Neural cell (in vitro differentiated cells): ENCODE measurements around the gene TLR8. TPM values are rescaled to one million over a fixed set of nuclear protein-coding genes. Genes with fewer than 3 reads are reported as not detected.

Experiments
- H2AFZ ChIP-seq: fragments of 200-600, 300-800 bp; sonication (generic), shearing (Covaris generic); 2 replicates; pipeline ENCODE4 v1.6.0; 2014; ENCODE audit warnings: low read depth, mild to moderate bottlenecking, antibody characterized with exemption, low read length, moderate library complexity
- H3F3A ChIP-seq: fragments of 200-600 bp; shearing (Covaris generic); 2 replicates; pipeline ENCODE4 v1.6.1; 2016; ENCODE audit warnings: mild to moderate bottlenecking, moderate library complexity, mixed read lengths, antibody characterized with exemption, low read length; ENCODE audit not compliant: insufficient read depth, poor library complexity, severe bottlenecking
- H3K27ac ChIP-seq: fragments of 200-600, 300-800 bp; sonication (generic), shearing (Covaris generic); 2 replicates; pipeline ENCODE4 v1.5.1; 2014; ENCODE audit warnings: mild to moderate bottlenecking, low read length, moderate library complexity
- H3K27me3 ChIP-seq: fragments of 300-800, 200-600 bp; sonication (generic), shearing (Covaris generic); 2 replicates; pipeline ENCODE4 v1.6.0; 2014; ENCODE audit warnings: mild to moderate bottlenecking, low read depth, low read length, moderate library complexity; ENCODE audit not compliant: insufficient read depth
- H3K36me3 ChIP-seq: fragments of 300-800, 200-600 bp; sonication (generic), shearing (Covaris generic); 2 replicates; pipeline ENCODE4 v1.5.1; 2014; ENCODE audit warnings: mild to moderate bottlenecking, antibody characterized with exemption, low read length, moderate library complexity; ENCODE audit not compliant: insufficient read depth
- H3K4me2 ChIP-seq: fragments of 300-800, 200-600 bp; sonication (generic), shearing (Covaris generic); 2 replicates; pipeline ENCODE4 v1.6.0; 2014; ENCODE audit warnings: mild to moderate bottlenecking, low read length
- H3K4me3 ChIP-seq: fragments of 300-800, 200-600 bp; sonication (generic), shearing (Covaris generic); 2 replicates; pipeline ENCODE4 v1.5.1; 2014; ENCODE audit warnings: mild to moderate bottlenecking, low read length, moderate library complexity
- H3K79me2 ChIP-seq: fragments of 200-600 bp; shearing (Covaris generic); replicated peaks from 2 replicates; pipeline ENCODE4 v1.6.0; 2014; ENCODE audit warnings: mild to moderate bottlenecking, low read length, moderate library complexity; ENCODE audit not compliant: insufficient read depth
- H3K9ac ChIP-seq: fragments of 300-800, 200-600 bp; sonication (generic), shearing (Covaris generic); 2 replicates; pipeline ENCODE4 v1.6.1; 2016; ENCODE audit warnings: mild to moderate bottlenecking, low read length, mixed read lengths
- H3K9me2 ChIP-seq: fragments of 200-600 bp; shearing (Covaris generic); 2 replicates; pipeline ENCODE4 v1.6.1; 2016; ENCODE audit warnings: mild to moderate bottlenecking, low read length, mixed read lengths; ENCODE audit not compliant: insufficient read depth
- H3K9me3 ChIP-seq: fragments of 200-600, 300-800 bp; sonication (generic), shearing (Covaris generic); 2 replicates; pipeline ENCODE4 v1.6.1; 2016; ENCODE audit warnings: mild to moderate bottlenecking, mixed run types, low read length, moderate library complexity, mixed read lengths
- H4K20me1 ChIP-seq: fragments of 200-600 bp; shearing (Covaris generic); 2 replicates; pipeline ENCODE4 v1.6.1; 2016; ENCODE audit warnings: mild to moderate bottlenecking, mixed run types; ENCODE audit not compliant: insufficient read depth
- EP300 ChIP-seq: fragments of 450-650 bp; conservative IDR thresholded peaks from 2 replicates; pipeline ENCODE4 v1.6.1; 2014; ENCODE audit warnings: antibody characterized with exemption, mild to moderate bottlenecking, moderate library complexity; ENCODE audit not compliant: poor library complexity, severe bottlenecking
- EZH2 ChIP-seq: fragments of 200-600, 300-800 bp; shearing (Covaris generic), sonication (generic); IDR thresholded peaks from 2 replicates; pipeline ENCODE4 v1.6.1; 2014; ENCODE audit warnings: antibody characterized with exemption, low read length, borderline replicate concordance, mild to moderate bottlenecking; ENCODE audit not compliant: insufficient read depth, poor library complexity, severe bottlenecking
- MXI1 ChIP-seq: fragments of 450-650 bp; conservative IDR thresholded peaks from 2 replicates; pipeline ENCODE4 v1.6.1; 2014; ENCODE audit warnings: antibody characterized with exemption, mild to moderate bottlenecking; ENCODE audit not compliant: poor library complexity, severe bottlenecking
- POLR2AphosphoS5 ChIP-seq: IDR thresholded peaks from 2 replicates; pipeline ENCODE4 v1.6.1; 2012
- RAD21 ChIP-seq: fragments of 450-650 bp; conservative IDR thresholded peaks from 2 replicates; pipeline ENCODE4 v1.6.1; 2014; ENCODE audit warnings: antibody characterized with exemption, mild to moderate bottlenecking, moderate library complexity
- SMC3 ChIP-seq: fragments of 450-650 bp; conservative IDR thresholded peaks from 2 replicates; pipeline ENCODE4 v1.6.1; 2014; ENCODE audit warnings: antibody characterized with exemption, mild to moderate bottlenecking, moderate library complexity; ENCODE audit not compliant: poor library complexity
- TAF1 ChIP-seq: IDR thresholded peaks from 2 replicates; pipeline ENCODE4 v1.6.1; 2012; ENCODE audit warnings: low read depth
- polyA plus RNA-seq: library from polyadenylated mRNA; depleted of rRNA; stranded (reverse); fragments of >200 nt; gene quantifications from 2 replicates; pipeline ENCODE4 v1.2.3, GENCODE V29; 2014
- TF ChIP-seq, protein P1 (sequence below): fragments of 450-650 bp; IDR thresholded peaks from 2 replicates; pipeline ENCODE4 v1.5.1; 2014; ENCODE audit warnings: antibody characterized with exemption, mild to moderate bottlenecking, moderate library complexity; ENCODE audit not compliant: poor library complexity, severe bottlenecking
- TF ChIP-seq, protein P2 (sequence below): IDR thresholded peaks from 2 replicates; pipeline ENCODE4 v1.6.1; 2012; ENCODE audit warnings: borderline replicate concordance

Gene TLR8
- polyA plus RNA-seq, 1 donor from 2014 or later, result not detected

DNA sequence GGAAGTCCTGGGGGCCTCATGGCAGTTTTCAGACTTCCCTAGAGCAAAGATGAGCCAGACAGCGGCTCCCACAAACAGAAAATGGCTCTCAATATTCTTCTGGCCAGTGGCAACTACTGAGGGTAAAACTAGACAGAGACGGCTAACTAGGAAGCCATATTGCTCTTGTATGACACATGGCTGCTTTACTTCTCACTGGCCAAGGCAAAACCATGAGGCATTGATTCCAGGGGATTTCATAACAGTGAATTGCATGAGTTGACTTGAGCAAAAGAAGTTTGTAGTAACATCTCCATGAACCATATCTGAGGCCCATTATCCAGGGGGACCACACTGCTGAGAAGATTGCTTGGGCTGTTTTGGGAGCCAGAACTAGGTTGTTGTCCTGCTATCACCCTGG, 13.7 kb upstream of the TLR8 start:
- Histone ChIP-seq H3K79me2 (no peaks in the 10 kb centered on the region), H3K4me3 (no peak overlapping the region), H3K27ac (no peak overlapping the region), H3K36me3 (no peaks in the 10 kb centered on the region), H3K9me2 (no peaks in the 10 kb centered on the region), H3K9ac (no peak overlapping the region), H2AFZ (no peak overlapping the region), H3K4me2 (no peak overlapping the region), H4K20me1 (no peaks in the 10 kb centered on the region), H3K9me3 (no peaks in the 10 kb centered on the region), H3F3A (no peaks in the 10 kb centered on the region), H3K27me3 (no peaks in the 10 kb centered on the region)
- TF ChIP-seq MXI1 (no peak), SMC3 (no peak), EZH2 (no peak), RAD21 (no peak), EP300 (no peak), TAF1 (no peak), POLR2AphosphoS5 (no peak)
- TF ChIP-seq, protein P1, sequence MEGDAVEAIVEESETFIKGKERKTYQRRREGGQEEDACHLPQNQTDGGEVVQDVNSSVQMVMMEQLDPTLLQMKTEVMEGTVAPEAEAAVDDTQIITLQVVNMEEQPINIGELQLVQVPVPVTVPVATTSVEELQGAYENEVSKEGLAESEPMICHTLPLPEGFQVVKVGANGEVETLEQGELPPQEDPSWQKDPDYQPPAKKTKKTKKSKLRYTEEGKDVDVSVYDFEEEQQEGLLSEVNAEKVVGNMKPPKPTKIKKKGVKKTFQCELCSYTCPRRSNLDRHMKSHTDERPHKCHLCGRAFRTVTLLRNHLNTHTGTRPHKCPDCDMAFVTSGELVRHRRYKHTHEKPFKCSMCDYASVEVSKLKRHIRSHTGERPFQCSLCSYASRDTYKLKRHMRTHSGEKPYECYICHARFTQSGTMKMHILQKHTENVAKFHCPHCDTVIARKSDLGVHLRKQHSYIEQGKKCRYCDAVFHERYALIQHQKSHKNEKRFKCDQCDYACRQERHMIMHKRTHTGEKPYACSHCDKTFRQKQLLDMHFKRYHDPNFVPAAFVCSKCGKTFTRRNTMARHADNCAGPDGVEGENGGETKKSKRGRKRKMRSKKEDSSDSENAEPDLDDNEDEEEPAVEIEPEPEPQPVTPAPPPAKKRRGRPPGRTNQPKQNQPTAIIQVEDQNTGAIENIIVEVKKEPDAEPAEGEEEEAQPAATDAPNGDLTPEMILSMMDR, result no peak
- TF ChIP-seq, protein P2, sequence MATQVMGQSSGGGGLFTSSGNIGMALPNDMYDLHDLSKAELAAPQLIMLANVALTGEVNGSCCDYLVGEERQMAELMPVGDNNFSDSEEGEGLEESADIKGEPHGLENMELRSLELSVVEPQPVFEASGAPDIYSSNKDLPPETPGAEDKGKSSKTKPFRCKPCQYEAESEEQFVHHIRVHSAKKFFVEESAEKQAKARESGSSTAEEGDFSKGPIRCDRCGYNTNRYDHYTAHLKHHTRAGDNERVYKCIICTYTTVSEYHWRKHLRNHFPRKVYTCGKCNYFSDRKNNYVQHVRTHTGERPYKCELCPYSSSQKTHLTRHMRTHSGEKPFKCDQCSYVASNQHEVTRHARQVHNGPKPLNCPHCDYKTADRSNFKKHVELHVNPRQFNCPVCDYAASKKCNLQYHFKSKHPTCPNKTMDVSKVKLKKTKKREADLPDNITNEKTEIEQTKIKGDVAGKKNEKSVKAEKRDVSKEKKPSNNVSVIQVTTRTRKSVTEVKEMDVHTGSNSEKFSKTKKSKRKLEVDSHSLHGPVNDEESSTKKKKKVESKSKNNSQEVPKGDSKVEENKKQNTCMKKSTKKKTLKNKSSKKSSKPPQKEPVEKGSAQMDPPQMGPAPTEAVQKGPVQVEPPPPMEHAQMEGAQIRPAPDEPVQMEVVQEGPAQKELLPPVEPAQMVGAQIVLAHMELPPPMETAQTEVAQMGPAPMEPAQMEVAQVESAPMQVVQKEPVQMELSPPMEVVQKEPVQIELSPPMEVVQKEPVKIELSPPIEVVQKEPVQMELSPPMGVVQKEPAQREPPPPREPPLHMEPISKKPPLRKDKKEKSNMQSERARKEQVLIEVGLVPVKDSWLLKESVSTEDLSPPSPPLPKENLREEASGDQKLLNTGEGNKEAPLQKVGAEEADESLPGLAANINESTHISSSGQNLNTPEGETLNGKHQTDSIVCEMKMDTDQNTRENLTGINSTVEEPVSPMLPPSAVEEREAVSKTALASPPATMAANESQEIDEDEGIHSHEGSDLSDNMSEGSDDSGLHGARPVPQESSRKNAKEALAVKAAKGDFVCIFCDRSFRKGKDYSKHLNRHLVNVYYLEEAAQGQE, result no peak

GRCh38 chrX:12894074-12895030, 12.1 kb upstream of the TLR8 start:
- no peaks in the 10 kb centered on the region for H3K9me2 ChIP-seq
- no peaks in the 10 kb centered on the region for H3K27me3 ChIP-seq
- no peak overlapping the region for H3K4me2 ChIP-seq
- no peak overlapping the region for H2AFZ ChIP-seq
- H3F3A ChIP-seq, result no peaks in the 10 kb centered on the region
- no peaks in the 10 kb centered on the region for H3K36me3 ChIP-seq
- no peak overlapping the region for H3K4me3 ChIP-seq
- no peak overlapping the region for H3K9ac ChIP-seq
- no peaks in the 10 kb centered on the region for H3K79me2 ChIP-seq
- no peak for TF ChIP-seq EZH2
- no peak for TF ChIP-seq MXI1
- no peak for TF ChIP-seq SMC3
- TF ChIP-seq, protein P1, result peak; percentile 24
- H3K9me3 ChIP-seq, result no peaks in the 10 kb centered on the region
- H3K27ac ChIP-seq, result no peak overlapping the region
- H4K20me1 ChIP-seq, result no peaks in the 10 kb centered on the region
